ENCODE data around the gene MPPE1.
"Not testable (repeated sequence)": the region's sequence is repeated elsewhere in the genome, so short reads cannot be mapped to it uniquely, and the experiment has no call there.

Gene MPPE1

GRCh38 chr18:11882636-11883035 is 25.5 kb downstream of the MPPE1 start:
- no peak for DNase-seq

- no peak for DNase-seq
These were observed 27.4 kb downstream of the MPPE1 start for GRCh38 chr18:11880586-11881304.

GRCh38 chr18:11877497-11878135 is 30.5 kb downstream of the MPPE1 start:
- DNase-seq = no peak

- DNase-seq = no peak
These were observed 33.4 kb downstream of the MPPE1 start for GRCh38 chr18:11874676-11875075.

- no peak for DNase-seq
These were observed 34.3 kb downstream of the MPPE1 start for GRCh38 chr18:11873670-11874340.

- DNase-seq = no peak
These were observed 35.5 kb downstream of the MPPE1 start for GRCh38 chr18:11872479-11873136.

GRCh38 chr18:11871501-11871900 is 36.6 kb downstream of the MPPE1 start:
- no peak for DNase-seq

GRCh38 chr18:11868230-11868629 is 39.9 kb downstream of the MPPE1 start:
- no peak for DNase-seq

- no peak for DNase-seq
These were observed 41.4 kb downstream of the MPPE1 start for GRCh38 chr18:11866764-11867163.

GRCh38 chr18:11866329-11866728 is 41.8 kb downstream of the MPPE1 start:
- no peak for DNase-seq

GRCh38 chr18:11865071-11865470 is 43.0 kb downstream of the MPPE1 start:
- DNase-seq = no peak

- DNase-seq = no peak
These were observed 43.6 kb downstream of the MPPE1 start for GRCh38 chr18:11864471-11864870.

GRCh38 chr18:11862468-11863137 is 45.5 kb downstream of the MPPE1 start:
- DNase-seq = no peak

GRCh38 chr18:11861583-11862288 is 46.4 kb downstream of the MPPE1 start:
- no peak for DNase-seq

GRCh38 chr18:11860594-11861450 is 47.3 kb downstream of the MPPE1 start:
- DNase-seq = no peak

GRCh38 chr18:11859903-11860407 is 48.2 kb downstream of the MPPE1 start:
- DNase-seq = no peak

- DNase-seq = no peak
These were observed 48.8 kb downstream of the MPPE1 start for GRCh38 chr18:11859282-11859830.

GRCh38 chr18:11857177-11857887 is 50.8 kb downstream of the MPPE1 start:
- DNase-seq = no peak

GRCh38 chr18:11854554-11854953 is 53.6 kb downstream of the MPPE1 start:
- not testable (repeated sequence) for DNase-seq

- DNase-seq = peak; percentile 31
These were observed 56.2 kb downstream of the MPPE1 start for GRCh38 chr18:11851806-11852337.

Measured in right hindlimb (tissue), 1 donor.